ENCODE data around the gene LAMA2. TPM values are rescaled to one million over a fixed set of nuclear protein-coding genes. Genes with fewer than 3 reads are reported as not detected.

LAMA2 gene
- total RNA-seq, 1 experiment from 2014 or later: 0.28 TPM

DNA sequence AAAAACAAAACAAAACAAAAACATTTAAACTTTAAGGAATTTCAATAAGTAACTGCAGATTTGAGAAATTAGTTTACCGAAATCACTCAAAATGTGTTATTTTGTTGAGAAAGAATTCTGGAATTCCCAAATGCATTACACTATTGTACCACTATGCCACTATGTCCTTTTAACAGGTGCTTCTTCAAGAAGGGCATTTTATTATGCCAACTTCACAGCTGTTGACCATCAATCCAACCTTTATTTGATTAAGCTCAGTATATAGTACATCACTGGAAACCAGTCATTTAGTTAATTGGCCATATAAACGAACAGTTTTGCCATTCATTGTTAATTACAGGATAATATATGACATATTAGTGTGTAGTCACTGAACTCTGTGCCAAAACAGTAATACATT, 605.4 kb downstream of the LAMA2 start:
- no peak overlapping the region for H3K27ac ChIP-seq (ENCODE audit: low read length)
- in situ Hi-C loops (cut with HindIII; ENCODE audit: low pct_unique_long_range_greater_than_20kb, low sequenced_read_pairs): no loop called here
- no peaks in the 10 kb centered on the region; the same call in 1 of the 2 replicates for H3K9me3 ChIP-seq (ENCODE audit: control insufficient read depth, insufficient read depth, low read depth, low read length)
- DNase-seq (ENCODE audit: low read depth, low spot score) (no peak), ATAC-seq (no peak)
- ChIA-PET CTCF (no interaction called here), POLR2A (no interaction called here)
- H3K4me1 ChIP-seq (ENCODE audit: control insufficient read depth, insufficient read depth, low read length): peaks cover 12% of the 10 kb centered on the region; the same call in 1 of the 2 replicates
- intact Hi-C loops (cut with micrococcal nuclease; ENCODE audit: unreplicated experiment): no loop called here
- TF ChIP-seq, protein P1, sequence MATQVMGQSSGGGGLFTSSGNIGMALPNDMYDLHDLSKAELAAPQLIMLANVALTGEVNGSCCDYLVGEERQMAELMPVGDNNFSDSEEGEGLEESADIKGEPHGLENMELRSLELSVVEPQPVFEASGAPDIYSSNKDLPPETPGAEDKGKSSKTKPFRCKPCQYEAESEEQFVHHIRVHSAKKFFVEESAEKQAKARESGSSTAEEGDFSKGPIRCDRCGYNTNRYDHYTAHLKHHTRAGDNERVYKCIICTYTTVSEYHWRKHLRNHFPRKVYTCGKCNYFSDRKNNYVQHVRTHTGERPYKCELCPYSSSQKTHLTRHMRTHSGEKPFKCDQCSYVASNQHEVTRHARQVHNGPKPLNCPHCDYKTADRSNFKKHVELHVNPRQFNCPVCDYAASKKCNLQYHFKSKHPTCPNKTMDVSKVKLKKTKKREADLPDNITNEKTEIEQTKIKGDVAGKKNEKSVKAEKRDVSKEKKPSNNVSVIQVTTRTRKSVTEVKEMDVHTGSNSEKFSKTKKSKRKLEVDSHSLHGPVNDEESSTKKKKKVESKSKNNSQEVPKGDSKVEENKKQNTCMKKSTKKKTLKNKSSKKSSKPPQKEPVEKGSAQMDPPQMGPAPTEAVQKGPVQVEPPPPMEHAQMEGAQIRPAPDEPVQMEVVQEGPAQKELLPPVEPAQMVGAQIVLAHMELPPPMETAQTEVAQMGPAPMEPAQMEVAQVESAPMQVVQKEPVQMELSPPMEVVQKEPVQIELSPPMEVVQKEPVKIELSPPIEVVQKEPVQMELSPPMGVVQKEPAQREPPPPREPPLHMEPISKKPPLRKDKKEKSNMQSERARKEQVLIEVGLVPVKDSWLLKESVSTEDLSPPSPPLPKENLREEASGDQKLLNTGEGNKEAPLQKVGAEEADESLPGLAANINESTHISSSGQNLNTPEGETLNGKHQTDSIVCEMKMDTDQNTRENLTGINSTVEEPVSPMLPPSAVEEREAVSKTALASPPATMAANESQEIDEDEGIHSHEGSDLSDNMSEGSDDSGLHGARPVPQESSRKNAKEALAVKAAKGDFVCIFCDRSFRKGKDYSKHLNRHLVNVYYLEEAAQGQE (IDR thresholded peaks at IDR 0.05; ENCODE audit: insufficient read depth in 1 of 2, low read depth in 2 of 2, low read length in 1 of 2): no peak
- TF ChIP-seq SIN3A (IDR thresholded peaks at IDR 0.05; ENCODE audit: borderline replicate concordance, insufficient read depth, low read depth, low read length): no peak
- TF ChIP-seq TCF7L2 (IDR thresholded peaks at IDR 0.05; ENCODE audit: low read depth, low read length): no peak
- no peak for TF ChIP-seq CTCF (IDR thresholded peaks at IDR 0.05)
- TF ChIP-seq POLR2AphosphoS5 (IDR thresholded peaks at IDR 0.05; ENCODE audit: low read depth, low read length): no peak
- no peaks in the 10 kb centered on the region for H3K27me3 ChIP-seq (ENCODE audit: control insufficient read depth, insufficient read depth, low read length)
- no TSS peak for BruUV-seq (replicated peaks)
- H3K4me3 ChIP-seq (ENCODE audit: low read depth in 2 of 2, low read length in 2 of 2): no peak overlapping the region
- H3K36me3 ChIP-seq (ENCODE audit: control insufficient read depth, insufficient read depth, low read length): no peaks in the 10 kb centered on the region

GRCh38 chr6:129489215-129489765, 606.4 kb downstream of the LAMA2 start:
- peaks cover 12% of the 10 kb centered on the region; the same call in 1 of the 2 replicates for H3K4me1 ChIP-seq (ENCODE audit: control insufficient read depth, insufficient read depth, low read length)
- H3K9me3 ChIP-seq (ENCODE audit: control insufficient read depth, insufficient read depth, low read depth, low read length): no peaks in the 10 kb centered on the region; the same call in 1 of the 2 replicates
- ChIA-PET CTCF (no interaction called here), POLR2A (no interaction called here)
- DNase-seq (ENCODE audit: low read depth, low spot score) (no peak), ATAC-seq (no peak)
- H3K4me3 ChIP-seq (ENCODE audit: low read depth in 2 of 2, low read length in 2 of 2): no peak overlapping the region
- H3K27ac ChIP-seq (ENCODE audit: low read length): no peak overlapping the region; the same call in 1 of the 2 replicates
- no peaks in the 10 kb centered on the region for H3K27me3 ChIP-seq (ENCODE audit: control insufficient read depth, insufficient read depth, low read length)
- TF ChIP-seq SIN3A (IDR thresholded peaks at IDR 0.05; ENCODE audit: borderline replicate concordance, insufficient read depth, low read depth, low read length) (no peak), TCF7L2 (IDR thresholded peaks at IDR 0.05; ENCODE audit: low read depth, low read length) (no peak), POLR2AphosphoS5 (IDR thresholded peaks at IDR 0.05; ENCODE audit: low read depth, low read length) (no peak), CTCF (IDR thresholded peaks at IDR 0.05) (no peak)
- TF ChIP-seq, protein P1 (IDR thresholded peaks at IDR 0.05; ENCODE audit: insufficient read depth in 1 of 2, low read depth in 2 of 2, low read length in 1 of 2): no peak
- H3K36me3 ChIP-seq (ENCODE audit: control insufficient read depth, insufficient read depth, low read length): no peaks in the 10 kb centered on the region
- intact Hi-C loops (cut with micrococcal nuclease; ENCODE audit: unreplicated experiment): no loop called here
- in situ Hi-C loops (cut with HindIII; ENCODE audit: low pct_unique_long_range_greater_than_20kb, low sequenced_read_pairs): no loop called here
- no TSS peak for BruUV-seq (replicated peaks)
